ENCODE results near the gene PNPLA6. TPM values are rescaled to one million over a fixed set of nuclear protein-coding genes. Genes with fewer than 3 reads are reported as not detected.

PNPLA6 gene
- total and polyA plus RNA-seq, 4 donors: 41.8 to 267 (median 122) TPM

GRCh38 chr19:7607874-7608560, 72.5 kb downstream of the PNPLA6 start:
- DNase-seq (no peak), ATAC-seq (ENCODE audit: insufficient read depth, low FRiP score) (no peak)
- no peak overlapping the region for H3K27ac ChIP-seq (ENCODE audit: low read depth in 1 of 2, low read length in 1 of 2)
- H3K4me3 ChIP-seq: no peak overlapping the region
- WGBS, 2 donors: 89 to 92% methylated on average over 24 to 25 of the region's 25 CpGs
- peaks cover 0 to 8% (median 0%) of the 10 kb centered on the region in 4 donors for H3K36me3 ChIP-seq (ENCODE audit: control insufficient read depth in 4 of 4, insufficient read depth in 4 of 4, low read length in 4 of 4)
- H3K4me1 ChIP-seq (ENCODE audit: control insufficient read depth in 5 of 5, insufficient read depth in 5 of 5, low read length in 5 of 5): peaks cover 0 to 3% (median 0%) of the 10 kb centered on the region in 5 donors
- peaks cover 0 to 4% (median 0%) of the 10 kb centered on the region in 3 donors for H3K27me3 ChIP-seq (ENCODE audit: control insufficient read depth in 3 of 3, insufficient read depth in 3 of 3, low read length in 2 of 3)
- H3K9ac ChIP-seq (ENCODE audit: insufficient read depth in 1 of 2, low read length in 2 of 2): no peak overlapping the region
- TF ChIP-seq, protein P1, sequence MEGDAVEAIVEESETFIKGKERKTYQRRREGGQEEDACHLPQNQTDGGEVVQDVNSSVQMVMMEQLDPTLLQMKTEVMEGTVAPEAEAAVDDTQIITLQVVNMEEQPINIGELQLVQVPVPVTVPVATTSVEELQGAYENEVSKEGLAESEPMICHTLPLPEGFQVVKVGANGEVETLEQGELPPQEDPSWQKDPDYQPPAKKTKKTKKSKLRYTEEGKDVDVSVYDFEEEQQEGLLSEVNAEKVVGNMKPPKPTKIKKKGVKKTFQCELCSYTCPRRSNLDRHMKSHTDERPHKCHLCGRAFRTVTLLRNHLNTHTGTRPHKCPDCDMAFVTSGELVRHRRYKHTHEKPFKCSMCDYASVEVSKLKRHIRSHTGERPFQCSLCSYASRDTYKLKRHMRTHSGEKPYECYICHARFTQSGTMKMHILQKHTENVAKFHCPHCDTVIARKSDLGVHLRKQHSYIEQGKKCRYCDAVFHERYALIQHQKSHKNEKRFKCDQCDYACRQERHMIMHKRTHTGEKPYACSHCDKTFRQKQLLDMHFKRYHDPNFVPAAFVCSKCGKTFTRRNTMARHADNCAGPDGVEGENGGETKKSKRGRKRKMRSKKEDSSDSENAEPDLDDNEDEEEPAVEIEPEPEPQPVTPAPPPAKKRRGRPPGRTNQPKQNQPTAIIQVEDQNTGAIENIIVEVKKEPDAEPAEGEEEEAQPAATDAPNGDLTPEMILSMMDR (IDR thresholded peaks at IDR 0.05; ENCODE audit: control extremely low read depth, extremely low read depth): no peak
- peaks cover 0 to 2% (median 0%) of the 10 kb centered on the region in 4 donors for H3K9me3 ChIP-seq (ENCODE audit: control insufficient read depth in 4 of 4, insufficient read depth in 3 of 4, low read length in 3 of 4)

DNA sequence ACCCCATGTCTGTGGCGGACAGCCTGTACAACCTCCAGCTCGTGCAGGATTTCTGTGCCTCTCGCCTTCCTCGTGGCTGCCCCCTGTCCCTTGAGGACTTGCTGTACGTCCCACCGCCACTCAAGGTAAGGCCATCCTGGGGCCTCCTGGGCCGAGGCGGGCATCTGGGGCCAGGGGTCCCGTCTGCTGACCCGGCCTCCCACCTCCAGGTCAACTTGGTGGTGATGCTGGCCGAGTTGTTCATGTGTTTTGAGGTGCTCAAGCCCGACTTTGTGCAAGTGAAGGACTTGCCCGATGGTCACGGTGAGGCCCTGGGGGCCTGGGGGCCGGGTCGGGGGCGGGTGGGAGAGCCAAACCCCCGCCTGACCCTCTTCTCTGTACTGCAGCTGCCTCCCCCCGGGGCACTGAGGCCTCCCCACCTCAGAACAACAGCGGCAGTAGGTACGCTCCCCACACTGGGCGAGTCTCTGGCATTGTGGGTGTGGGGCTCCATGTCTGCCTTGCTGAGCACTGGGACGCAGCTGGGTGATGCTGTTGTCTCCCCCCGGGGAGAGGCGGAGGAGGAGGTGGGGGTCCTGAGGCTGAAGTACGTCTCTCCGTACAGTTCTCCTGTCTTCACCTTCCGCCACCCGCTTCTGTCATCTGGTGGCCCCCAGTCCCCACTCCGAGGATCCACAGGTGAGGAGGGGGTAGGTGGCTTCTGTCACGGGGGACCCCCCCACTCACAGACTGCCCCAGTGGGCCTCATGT, 75.1 kb downstream of the PNPLA6 start:
- no peak overlapping the region for H3K27ac ChIP-seq (ENCODE audit: low read depth in 1 of 2, low read length in 1 of 2)
- no peak overlapping the region for H3K4me3 ChIP-seq
- H3K9me3 ChIP-seq (ENCODE audit: control insufficient read depth in 4 of 4, insufficient read depth in 3 of 4, low read length in 3 of 4): no peaks in the 10 kb centered on the region
- H3K9ac ChIP-seq (ENCODE audit: insufficient read depth in 1 of 2, low read length in 2 of 2): no peak overlapping the region
- peaks cover 0 to 12% (median 0%) of the 10 kb centered on the region in 4 donors for H3K36me3 ChIP-seq (ENCODE audit: control insufficient read depth in 4 of 4, insufficient read depth in 4 of 4, low read length in 4 of 4)
- H3K27me3 ChIP-seq (ENCODE audit: control insufficient read depth in 3 of 3, insufficient read depth in 3 of 3, low read length in 2 of 3): no peaks in the 10 kb centered on the region
- DNase-seq (no peak), ATAC-seq (ENCODE audit: insufficient read depth, low FRiP score) (no peak)
- H3K4me1 ChIP-seq (ENCODE audit: control insufficient read depth in 5 of 5, insufficient read depth in 5 of 5, low read length in 5 of 5): no peaks in the 10 kb centered on the region
- TF ChIP-seq, protein P1 (IDR thresholded peaks at IDR 0.05; ENCODE audit: control extremely low read depth, extremely low read depth): no peak
- 83 to 87% methylated on average over 28 to 31 of the region's 31 CpGs for WGBS, 2 donors

Small RNA genes lying within 50 kb of the gene (small RNA-seq; reads per million reads assigned to genes)
- not detected for gene AC008878.2 (ENCODE audit: low replicate concordance)

Other genes starting within 250 kb of the PNPLA6 start
- gene INSR, start 241.3 kb upstream of the PNPLA6 start, total RNA-seq: 10 to 100 TPM; 31.9 to 64.6 TPM
- gene INSR, start 241.3 kb upstream of the PNPLA6 start, polyA plus RNA-seq: 1 to 10 TPM; 5.8 to 9.8 TPM
- gene ARHGEF18, start 186.8 kb upstream of the PNPLA6 start, total RNA-seq: 10 to 100 TPM; 39.9 to 55.6 TPM
- gene ARHGEF18, start 186.8 kb upstream of the PNPLA6 start, polyA plus RNA-seq: 10 to 100 TPM; 22.8 to 31.0 TPM
- 10 to 100 TPM in 1 of 2 donors, 1 to 10 TPM in 1; 4.1 to 10.3 TPM for gene PEX11G, start 46.7 kb upstream of the PNPLA6 start, total RNA-seq
- 10 to 100 TPM in 1 of 2 donors, 1 to 10 TPM in 1; 4.7 to 11.1 TPM for gene PEX11G, start 46.7 kb upstream of the PNPLA6 start, polyA plus RNA-seq
- 10 to 100 TPM; 25.2 to 44.1 TPM for gene ZNF358, start 19.6 kb upstream of the PNPLA6 start, total RNA-seq
- 10 to 100 TPM; 24.2 to 71.8 TPM for gene ZNF358, start 19.6 kb upstream of the PNPLA6 start, polyA plus RNA-seq
- gene MCOLN1, start 13.1 kb upstream of the PNPLA6 start, total RNA-seq: 10 to 100 TPM; 11.6 to 65.3 TPM
- gene MCOLN1, start 13.1 kb upstream of the PNPLA6 start, polyA plus RNA-seq: 10 to 100 TPM; 54.4 to 68.1 TPM
- 10 to 100 TPM; 18.3 to 30.4 TPM for gene CAMSAP3, start 60.1 kb downstream of the PNPLA6 start, total RNA-seq
- 10 to 100 TPM in 1 of 2 donors, 1 to 10 TPM in 1; 9.2 to 20.0 TPM for gene CAMSAP3, start 60.1 kb downstream of the PNPLA6 start, polyA plus RNA-seq
- gene XAB2, start 93.8 kb downstream of the PNPLA6 start, total RNA-seq: 10 to 100 TPM; 37.2 to 41.4 TPM
- 10 to 100 TPM; 34.1 to 48.3 TPM for gene XAB2, start 93.8 kb downstream of the PNPLA6 start, polyA plus RNA-seq
- 100 to 1,000 TPM in 1 of 2 donors, 10 to 100 TPM in 1; 26.9 to 116 TPM for gene PET100, start 94.1 kb downstream of the PNPLA6 start, total RNA-seq
- 100 to 1,000 TPM in 1 of 2 donors, 10 to 100 TPM in 1; 60.5 to 383 TPM for gene PET100, start 94.1 kb downstream of the PNPLA6 start, polyA plus RNA-seq
- 1 to 10 TPM in 1 of 2 donors, under 1 TPM in 1; 0.60 to 2.1 TPM for gene PCP2, start 98.0 kb downstream of the PNPLA6 start, total RNA-seq
- gene PCP2, start 98.0 kb downstream of the PNPLA6 start, polyA plus RNA-seq: 1 to 10 TPM; 1.8 to 4.4 TPM
- 100 to 1,000 TPM in 1 of 2 donors, 10 to 100 TPM in 1; 80.3 to 248 TPM for gene STXBP2, start 101.4 kb downstream of the PNPLA6 start, total RNA-seq
- 100 to 1,000 TPM; 142 to 455 TPM for gene STXBP2, start 101.4 kb downstream of the PNPLA6 start, polyA plus RNA-seq
- 10 to 100 TPM in 1 of 2 donors, 1 to 10 TPM in 1; 2.9 to 42.6 TPM for gene RETN, start 133.3 kb downstream of the PNPLA6 start, total RNA-seq
- gene RETN, start 133.3 kb downstream of the PNPLA6 start, polyA plus RNA-seq: 1,000 to 10,000 TPM in 1 of 2 donors, 10 to 100 TPM in 1; 73.9 to 1,168 TPM
- gene MCEMP1, start 141.4 kb downstream of the PNPLA6 start, total RNA-seq: 10 to 100 TPM in 1 of 2 donors, 1 to 10 TPM in 1; 2.5 to 68.4 TPM
- gene MCEMP1, start 141.4 kb downstream of the PNPLA6 start, polyA plus RNA-seq: 100 to 1,000 TPM in 1 of 2 donors, 10 to 100 TPM in 1; 31.9 to 298 TPM
- 100 to 1,000 TPM in 1 of 2 donors, 10 to 100 TPM in 1; 29.8 to 108 TPM for gene TRAPPC5, start 145.1 kb downstream of the PNPLA6 start, total RNA-seq
- gene TRAPPC5, start 145.1 kb downstream of the PNPLA6 start, polyA plus RNA-seq: 100 to 1,000 TPM; 142 to 224 TPM
- gene FCER2, start 166.4 kb downstream of the PNPLA6 start, total RNA-seq: under 1 TPM; 0.37 to 0.43 TPM
- gene FCER2, start 166.4 kb downstream of the PNPLA6 start, polyA plus RNA-seq: 1 to 10 TPM in 1 of 2 donors, under 1 TPM in 1; 0.47 to 1.2 TPM
- gene CLEC4G, start 196.4 kb downstream of the PNPLA6 start, total RNA-seq: under 1 TPM in 1 of 2 donors, not detected in 1; 0.43 TPM
- gene CLEC4G, start 196.4 kb downstream of the PNPLA6 start, polyA plus RNA-seq: under 1 TPM; 0.31 to 0.96 TPM
- 1 to 10 TPM; 2.0 to 3.3 TPM for gene CD209, start 211.8 kb downstream of the PNPLA6 start, total RNA-seq
- gene CD209, start 211.8 kb downstream of the PNPLA6 start, polyA plus RNA-seq: 1 to 10 TPM in 1 of 2 donors, under 1 TPM in 1; 0.57 to 1.6 TPM
- 1 to 10 TPM in 1 of 2 donors, under 1 TPM in 1; 0.34 to 1.2 TPM for gene CLEC4M, start 227.5 kb downstream of the PNPLA6 start, total RNA-seq
- 1 to 10 TPM in 1 of 2 donors, under 1 TPM in 1; 0.26 to 2.5 TPM for gene CLEC4M, start 227.5 kb downstream of the PNPLA6 start, polyA plus RNA-seq